Fibroblast of lung (primary cell): ENCODE data around the gene CCDC181.

Experiments
- CTCF ChIP-seq, 2 donors: IDR thresholded peaks in 1 of 2; conservative IDR thresholded peaks in 1 of 2; 1 replicate in 1 of 2; 2 replicates in 1 of 2; pipeline ENCODE4 v1.5.1; 2011 to 2012; ENCODE audit warnings: low read length in 2 of 2, control low read depth in 1 of 2, inconsistent platforms in 1 of 2, low read depth in 1 of 2, mild to moderate bottlenecking in 1 of 2
- EZH2 ChIP-seq: IDR thresholded peaks from 2 replicates; pipeline ENCODE4 v1.5.1; 2012; ENCODE audit warnings: low read length, control low read depth, mild to moderate bottlenecking; ENCODE audit errors: missing control alignments

- TF ChIP-seq EZH2 (no peak), CTCF (conservative IDR thresholded peaks at IDR 0.05 in 1 of 2, IDR thresholded peaks at IDR 0.05 in 1 of 2; ENCODE audit: low read depth in 1 of 2, low read length in 2 of 2) (no peak)
Measured at GRCh38 chr1:169395955-169396354, 31.3 kb downstream of the CCDC181 start.
